ENCODE measurements around the gene CEMP1.
"Not testable (repeated sequence)": the region's sequence is repeated elsewhere in the genome, so short reads cannot be mapped to it uniquely, and the experiment has no call there.

CEMP1 gene

GRCh38 chr16:2534335-2534734 lies 3.1 kb upstream of the CEMP1 start:
- DNase-seq = not testable (repeated sequence)

DNA sequence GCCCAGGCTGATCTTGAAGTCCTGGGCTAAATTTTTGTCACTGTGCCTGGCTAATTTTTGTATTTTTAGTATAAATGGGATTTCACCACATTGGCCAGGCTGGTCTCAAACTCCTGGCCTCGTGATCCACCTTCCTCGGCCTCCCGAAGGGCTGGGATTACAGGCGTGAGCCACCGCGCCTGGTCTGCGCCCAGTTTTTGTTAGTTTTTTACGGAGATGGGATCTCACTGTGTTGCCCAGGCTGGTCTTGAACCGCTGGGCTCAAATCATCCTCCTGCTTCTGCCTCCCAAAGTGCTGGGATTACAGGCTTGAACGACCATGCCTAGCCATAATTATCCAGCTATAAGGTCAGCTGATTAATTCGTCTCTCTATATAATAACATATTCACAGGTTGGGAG lies 2.7 kb upstream of the CEMP1 start:
- no peak for DNase-seq

GRCh38 chr16:2533142-2533755 lies 2.0 kb upstream of the CEMP1 start:
- DNase-seq = peak; percentile 28

GRCh38 chr16:2532494-2533141 lies 1.4 kb upstream of the CEMP1 start:
- peak; percentile 86 for DNase-seq

GRCh38 chr16:2531696-2532493 lies 687 bp upstream of the CEMP1 start:
- DNase-seq = peak; percentile 99

- no peak for DNase-seq
These were observed 434 bp downstream of the CEMP1 start for GRCh38 chr16:2530629-2531318.

- DNase-seq = no peak
These were observed 1.1 kb downstream of the CEMP1 start for GRCh38 chr16:2529961-2530628.

DNA sequence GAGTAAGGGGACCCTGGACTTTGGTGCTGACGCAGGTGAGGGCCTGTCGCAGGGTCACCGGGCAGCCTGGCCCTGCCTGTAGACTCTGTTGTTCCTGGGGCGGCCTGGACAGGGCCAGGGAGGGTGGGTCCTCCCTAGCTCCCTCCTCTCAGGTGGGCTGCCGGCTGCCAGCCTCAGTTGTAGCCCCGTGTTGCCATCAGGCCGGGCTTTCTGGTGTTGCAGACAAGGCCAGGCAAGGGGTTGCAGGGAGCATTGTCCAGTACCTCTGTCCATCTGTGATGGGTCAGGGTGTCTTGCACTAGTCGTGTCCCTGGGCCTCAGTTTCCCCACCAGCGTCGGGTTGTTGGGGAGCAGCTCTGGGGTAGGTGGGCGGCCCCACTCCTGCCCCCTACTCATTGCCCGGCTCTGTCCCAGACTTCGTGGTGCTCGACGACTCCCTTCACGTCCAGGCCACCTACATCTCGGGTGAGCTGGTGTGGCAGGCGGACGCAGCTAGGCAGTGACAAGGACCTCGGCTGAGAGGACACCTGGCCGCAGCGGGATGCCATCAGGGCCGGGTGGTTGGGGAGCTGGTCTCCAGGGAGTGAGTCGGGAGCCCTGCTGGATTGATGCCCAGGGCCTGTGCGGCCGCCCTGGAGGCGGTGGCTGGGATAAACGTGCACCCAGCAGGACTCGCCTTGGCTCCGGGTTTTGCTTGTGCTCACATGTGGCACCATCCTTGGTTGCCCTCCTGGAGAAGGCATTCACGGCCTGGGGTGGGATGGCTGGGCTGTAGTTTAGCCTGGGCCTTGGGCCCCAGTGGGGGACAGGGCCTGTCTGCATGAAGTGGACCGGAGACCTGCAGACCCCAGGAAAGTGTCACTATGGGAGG lies 1.9 kb downstream of the CEMP1 start:
- DNase-seq = peak; percentile 22

DNA sequence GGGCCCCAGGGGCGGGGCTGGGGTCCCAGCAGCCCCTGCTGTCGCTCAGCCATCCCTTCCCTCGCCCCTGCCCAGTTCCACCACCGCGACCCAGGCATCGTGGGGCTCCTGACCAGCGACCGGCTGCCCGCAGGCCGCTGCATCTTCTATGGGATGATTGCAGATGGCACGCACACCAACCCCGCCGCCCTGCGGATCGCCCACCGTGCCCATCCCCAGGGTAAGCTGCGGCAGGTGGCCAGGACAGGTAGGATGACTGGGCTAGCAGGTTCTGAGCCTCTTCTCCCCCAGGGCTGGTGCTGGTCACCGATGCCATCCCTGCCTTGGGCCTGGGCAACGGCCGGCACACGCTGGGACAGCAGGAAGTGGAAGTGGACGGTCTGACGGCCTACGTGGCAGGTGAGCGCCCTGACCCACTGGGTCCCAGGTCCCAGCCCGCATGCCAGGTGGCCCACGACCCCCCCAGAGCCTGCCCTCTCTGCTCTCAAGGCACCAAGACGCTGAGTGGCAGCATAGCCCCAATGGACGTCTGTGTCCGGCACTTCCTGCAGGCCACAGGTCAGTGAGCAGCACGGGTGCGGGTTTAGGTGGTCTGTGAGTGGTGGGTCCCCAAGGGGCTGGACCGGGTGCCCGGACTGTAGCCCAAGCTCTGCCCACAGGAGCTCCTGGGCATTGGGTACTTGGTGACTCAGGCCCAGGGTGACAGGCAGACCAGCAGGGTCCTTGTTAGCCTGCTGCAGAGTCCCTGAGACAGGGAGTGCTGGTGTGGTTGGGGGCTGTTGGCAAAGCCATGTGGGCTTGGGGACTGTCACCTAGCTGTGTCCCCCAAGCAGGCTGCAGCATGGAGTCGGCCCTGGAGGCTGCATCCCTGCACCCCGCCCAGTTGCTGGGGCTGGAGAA lies 2.8 kb downstream of the CEMP1 start:
- no peak for DNase-seq

GRCh38 chr16:2527784-2528100 lies 3.5 kb downstream of the CEMP1 start:
- no peak for DNase-seq

DNA sequence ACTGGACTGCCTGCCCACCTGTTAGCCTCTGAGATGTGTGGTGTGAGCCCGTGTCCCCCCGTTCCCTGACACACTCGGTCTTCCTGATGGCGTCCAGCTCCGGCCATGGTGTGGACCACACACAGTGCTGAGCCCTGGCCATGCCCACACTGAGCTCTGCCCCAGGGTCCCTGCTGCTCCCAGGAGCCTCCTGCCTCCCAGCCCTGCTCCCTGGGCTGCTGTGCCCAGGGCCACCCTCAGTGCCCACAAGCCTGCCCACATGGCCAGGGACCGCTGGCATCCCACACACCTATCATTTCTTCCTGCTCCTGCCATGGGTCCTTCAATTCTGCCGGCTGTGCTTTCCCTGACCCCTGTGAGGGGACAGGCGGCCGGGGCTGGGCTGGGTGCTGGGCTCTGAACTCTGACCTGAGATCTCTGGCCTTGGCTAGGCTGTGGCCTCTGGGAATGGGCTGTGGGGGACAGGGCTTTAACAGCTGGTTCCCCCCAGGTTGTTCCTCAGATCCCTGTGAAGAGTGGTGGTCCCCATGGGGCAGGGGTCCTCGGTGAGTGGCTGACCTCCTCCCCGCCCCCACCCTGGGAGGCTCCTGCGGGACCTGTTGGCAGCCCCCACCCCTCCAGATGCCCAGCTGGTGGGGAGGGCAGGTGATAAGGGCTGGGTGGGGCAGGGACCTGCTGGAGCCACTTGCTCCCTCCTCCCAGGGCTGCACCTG lies 4.0 kb downstream of the CEMP1 start:
- DNase-seq = no peak

DNA sequence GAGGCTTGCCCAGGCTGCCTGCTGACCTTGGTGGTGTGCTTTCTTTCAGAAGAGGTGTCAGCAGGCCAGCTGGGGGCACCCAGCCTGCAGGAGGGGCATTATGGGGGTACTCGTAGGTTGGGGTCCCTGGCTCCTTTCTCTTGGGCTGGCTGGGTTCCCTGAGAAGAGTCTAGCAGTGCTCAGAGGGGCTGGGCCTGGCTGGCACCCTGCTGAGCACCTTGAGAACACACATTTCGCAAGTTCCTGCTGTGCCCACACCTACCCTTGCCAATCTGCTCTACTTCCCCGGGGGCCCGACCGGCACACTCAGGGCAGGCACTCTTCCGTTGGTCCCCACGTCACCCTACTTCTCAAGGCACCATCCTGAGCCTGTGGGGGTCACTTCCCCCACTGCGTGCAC lies 5.1 kb downstream of the CEMP1 start:
- no peak for DNase-seq

DNA sequence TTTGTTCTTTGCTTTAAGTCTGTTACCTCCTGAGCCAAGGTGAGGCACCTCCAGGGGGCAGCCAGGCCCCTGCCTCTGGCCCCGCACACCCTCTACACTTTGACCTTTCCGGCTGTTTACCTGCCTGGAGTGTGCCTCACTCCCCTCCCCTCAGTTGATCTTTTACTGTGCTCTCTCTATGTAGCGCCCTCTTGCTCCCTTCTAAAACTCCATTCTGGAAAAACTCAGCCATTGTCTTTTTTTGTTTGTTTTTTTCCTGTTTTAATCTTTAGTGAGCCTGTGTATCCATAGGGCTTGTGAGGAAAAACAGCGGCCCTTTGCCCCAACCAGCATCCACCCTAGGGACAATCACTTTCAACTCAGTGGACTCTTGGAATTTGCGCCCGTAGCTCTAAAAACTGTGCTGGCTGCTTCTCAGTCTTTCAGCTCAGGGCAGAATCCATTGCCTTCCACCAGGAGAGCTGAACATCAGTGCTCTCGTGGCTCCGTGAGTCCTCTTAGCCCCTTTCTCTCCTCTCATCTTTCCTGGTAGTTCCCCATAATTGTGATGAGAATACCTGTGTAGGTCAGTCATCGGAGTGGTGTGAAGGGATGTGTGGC lies 6.8 kb downstream of the CEMP1 start:
- DNase-seq = no peak

GRCh38 chr16:2523801-2524231 lies 7.4 kb downstream of the CEMP1 start:
- DNase-seq = no peak

- DNase-seq = peak; percentile 28
These were observed 10.2 kb downstream of the CEMP1 start for GRCh38 chr16:2520784-2521531.

DNA sequence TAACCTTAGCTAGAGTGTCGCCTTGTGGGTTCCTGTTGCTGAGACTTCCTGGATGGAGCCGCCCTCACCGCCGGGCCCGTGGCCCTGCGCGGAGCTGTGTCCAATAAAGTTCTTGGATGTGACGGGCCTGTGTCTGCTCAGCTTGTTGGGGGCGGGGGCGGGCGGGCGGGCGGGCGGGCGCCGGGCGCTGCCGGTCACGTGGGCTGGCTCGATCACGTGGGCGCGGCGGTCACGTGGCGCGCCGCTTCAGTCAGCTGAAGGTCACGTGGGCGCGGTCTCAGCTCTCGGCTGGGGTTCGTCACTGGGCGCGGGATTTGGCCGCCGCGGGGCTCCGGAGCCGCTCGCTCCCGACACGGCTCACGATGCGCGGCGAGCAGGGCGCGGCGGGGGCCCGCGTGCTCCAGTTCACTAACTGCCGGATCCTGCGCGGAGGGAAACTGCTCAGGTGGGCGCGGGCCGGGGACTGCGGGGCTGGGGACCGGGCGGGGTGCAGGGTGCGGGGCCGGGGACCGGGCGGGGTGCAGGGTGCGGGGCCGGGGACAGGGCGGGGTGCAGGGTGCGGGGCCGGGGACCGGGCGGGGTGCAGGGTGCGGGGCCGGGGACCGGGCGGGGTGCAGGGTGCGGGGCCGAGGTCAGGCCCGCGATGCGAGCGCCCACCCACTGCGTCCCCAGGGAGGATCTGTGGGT lies 11.0 kb downstream of the CEMP1 start, which contains the start of gene AMDHD2:
Gene AMDHD2 (plus strand): TSS at position 275 of the 687 bp plus-strand sequence. CDS start 88 bp downstream, at position 363.
- peak; percentile 94 for DNase-seq

DNA sequence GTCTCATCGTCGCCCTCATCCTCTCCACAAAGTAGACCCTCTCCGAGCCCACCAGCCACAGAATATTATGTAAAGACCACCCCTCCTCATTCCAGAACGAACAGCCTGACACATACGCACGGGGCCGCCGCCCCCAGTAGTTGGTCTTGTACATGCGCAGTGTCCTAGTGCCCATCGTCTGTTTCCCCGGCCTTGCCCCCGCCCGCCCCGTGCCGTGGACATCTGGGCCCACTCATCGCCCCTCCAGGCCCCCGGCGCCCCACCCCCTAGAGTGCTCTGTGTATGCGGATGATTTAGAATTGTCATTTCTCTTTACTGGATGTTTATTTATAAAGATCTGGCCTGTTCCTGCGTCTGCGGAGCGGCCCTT lies 11.5 kb downstream of the CEMP1 start:
- no peak for DNase-seq

Data from NCI-H69 (cell line).